ENCODE data around the gene MBLAC1. TPM values are rescaled to one million over a fixed set of nuclear protein-coding genes. Genes with fewer than 3 reads are reported as not detected.
"Not testable (repeated sequence)": the region's sequence is repeated elsewhere in the genome, so short reads cannot be mapped to it uniquely, and the experiment has no call there.

The MBLAC1 gene
- total and polyA plus RNA-seq, 4 donors = 3.1 to 5.8 (median 5.0) TPM

- Histone ChIP-seq H3K36me3 (ENCODE audit: control insufficient read depth, insufficient read depth, low read length) (peaks cover 32% of the 10 kb centered on the region), H3K4me1 (ENCODE audit: control insufficient read depth, insufficient read depth, low read length) (peaks cover 17% of the 10 kb centered on the region), H3K9me3 (ENCODE audit: control insufficient read depth, insufficient read depth, low read length) (no peaks in the 10 kb centered on the region), H3K4me3 (ENCODE audit: low read depth, low read length) (peak overlapping the region; percentile 96), H3K27me3 (ENCODE audit: control insufficient read depth, insufficient read depth, low read length) (no peaks in the 10 kb centered on the region), H3K27ac (ENCODE audit: low read depth, low read length) (peak overlapping the region; percentile 95)
- 9% methylated on average over 14 of the region's 19 CpGs for WGBS (ENCODE audit: insufficient coverage)
- DNase-seq (ENCODE audit: low read depth in 4 of 6, low spot score in 6 of 6) = peak in 4 of 6 donors; percentile 62 to 93 (median 77)
Measured at GRCh38 chr7:100119970-100120732, 6.6 kb upstream of the MBLAC1 start.

GRCh38 chr7:100120733-100121036, 6.1 kb upstream of the MBLAC1 start:
- H3K36me3 ChIP-seq (ENCODE audit: control insufficient read depth, insufficient read depth, low read length) = peaks cover 31% of the 10 kb centered on the region
- H3K27me3 ChIP-seq (ENCODE audit: control insufficient read depth, insufficient read depth, low read length) = no peaks in the 10 kb centered on the region
- 50% methylated on average over 1 of the region's 1 CpG for WGBS (ENCODE audit: insufficient coverage)
- DNase-seq (ENCODE audit: low read depth in 4 of 6, low spot score in 6 of 6) = no peak
- peak overlapping the region; percentile 95 for H3K27ac ChIP-seq (ENCODE audit: low read depth, low read length)
- H3K4me1 ChIP-seq (ENCODE audit: control insufficient read depth, insufficient read depth, low read length) = peaks cover 22% of the 10 kb centered on the region
- H3K4me3 ChIP-seq (ENCODE audit: low read depth, low read length) = peak overlapping the region; percentile 96
- H3K9me3 ChIP-seq (ENCODE audit: control insufficient read depth, insufficient read depth, low read length) = no peaks in the 10 kb centered on the region

- DNase-seq (ENCODE audit: low read depth in 4 of 6, low spot score in 6 of 6) = no peak
- Histone ChIP-seq H3K4me1 (ENCODE audit: control insufficient read depth, insufficient read depth, low read length) (peaks cover 34% of the 10 kb centered on the region), H3K27me3 (ENCODE audit: control insufficient read depth, insufficient read depth, low read length) (no peaks in the 10 kb centered on the region), H3K27ac (ENCODE audit: low read depth, low read length) (no peak overlapping the region), H3K36me3 (ENCODE audit: control insufficient read depth, insufficient read depth, low read length) (peaks cover 26% of the 10 kb centered on the region), H3K4me3 (ENCODE audit: low read depth, low read length) (no peak overlapping the region), H3K9me3 (ENCODE audit: control insufficient read depth, insufficient read depth, low read length) (no peaks in the 10 kb centered on the region)
- WGBS (ENCODE audit: insufficient coverage) = no CpG with 5 or more reads among the region's 13 CpGs
Measured at GRCh38 chr7:100122067-100122466, 4.7 kb upstream of the MBLAC1 start.

- H3K9me3 ChIP-seq (ENCODE audit: control insufficient read depth, insufficient read depth, low read length) = no peaks in the 10 kb centered on the region
- 100% methylated on average over 1 of the region's 1 CpG for WGBS (ENCODE audit: insufficient coverage)
- no peaks in the 10 kb centered on the region for H3K27me3 ChIP-seq (ENCODE audit: control insufficient read depth, insufficient read depth, low read length)
- H3K4me1 ChIP-seq (ENCODE audit: control insufficient read depth, insufficient read depth, low read length) = peaks cover 34% of the 10 kb centered on the region
- no peak overlapping the region for H3K27ac ChIP-seq (ENCODE audit: low read depth, low read length)
- no peak for DNase-seq (ENCODE audit: low read depth in 4 of 6, low spot score in 6 of 6)
- peaks cover 23% of the 10 kb centered on the region for H3K36me3 ChIP-seq (ENCODE audit: control insufficient read depth, insufficient read depth, low read length)
- H3K4me3 ChIP-seq (ENCODE audit: low read depth, low read length) = no peak overlapping the region
Measured at GRCh38 chr7:100122568-100122967, 4.2 kb upstream of the MBLAC1 start.

- H3K27ac ChIP-seq (ENCODE audit: low read depth, low read length) = no peak overlapping the region
- H3K9me3 ChIP-seq (ENCODE audit: control insufficient read depth, insufficient read depth, low read length) = no peaks in the 10 kb centered on the region
- H3K4me1 ChIP-seq (ENCODE audit: control insufficient read depth, insufficient read depth, low read length) = peaks cover 36% of the 10 kb centered on the region
- WGBS (ENCODE audit: insufficient coverage) = 67% methylated on average over 1 of the region's 4 CpGs
- H3K4me3 ChIP-seq (ENCODE audit: low read depth, low read length) = no peak overlapping the region
- DNase-seq (ENCODE audit: low read depth in 4 of 6, low spot score in 6 of 6) = no peak
- peaks cover 23% of the 10 kb centered on the region for H3K36me3 ChIP-seq (ENCODE audit: control insufficient read depth, insufficient read depth, low read length)
- H3K27me3 ChIP-seq (ENCODE audit: control insufficient read depth, insufficient read depth, low read length) = no peaks in the 10 kb centered on the region
Measured at GRCh38 chr7:100124301-100125230, 2.2 kb upstream of the MBLAC1 start.

GRCh38 chr7:100126239-100126930, 382 bp upstream of the MBLAC1 start:
- WGBS (ENCODE audit: insufficient coverage) = 15% methylated on average over 28 of the region's 29 CpGs
- peaks cover 23% of the 10 kb centered on the region for H3K36me3 ChIP-seq (ENCODE audit: control insufficient read depth, insufficient read depth, low read length)
- no peaks in the 10 kb centered on the region for H3K9me3 ChIP-seq (ENCODE audit: control insufficient read depth, insufficient read depth, low read length)
- peaks cover 34% of the 10 kb centered on the region for H3K4me1 ChIP-seq (ENCODE audit: control insufficient read depth, insufficient read depth, low read length)
- peak overlapping the region; percentile 99 for H3K27ac ChIP-seq (ENCODE audit: low read depth, low read length)
- H3K27me3 ChIP-seq (ENCODE audit: control insufficient read depth, insufficient read depth, low read length) = no peaks in the 10 kb centered on the region
- peak overlapping the region; percentile 97 for H3K4me3 ChIP-seq (ENCODE audit: low read depth, low read length)
- DNase-seq (ENCODE audit: low read depth in 4 of 6, low spot score in 6 of 6) = no peak

DNA sequence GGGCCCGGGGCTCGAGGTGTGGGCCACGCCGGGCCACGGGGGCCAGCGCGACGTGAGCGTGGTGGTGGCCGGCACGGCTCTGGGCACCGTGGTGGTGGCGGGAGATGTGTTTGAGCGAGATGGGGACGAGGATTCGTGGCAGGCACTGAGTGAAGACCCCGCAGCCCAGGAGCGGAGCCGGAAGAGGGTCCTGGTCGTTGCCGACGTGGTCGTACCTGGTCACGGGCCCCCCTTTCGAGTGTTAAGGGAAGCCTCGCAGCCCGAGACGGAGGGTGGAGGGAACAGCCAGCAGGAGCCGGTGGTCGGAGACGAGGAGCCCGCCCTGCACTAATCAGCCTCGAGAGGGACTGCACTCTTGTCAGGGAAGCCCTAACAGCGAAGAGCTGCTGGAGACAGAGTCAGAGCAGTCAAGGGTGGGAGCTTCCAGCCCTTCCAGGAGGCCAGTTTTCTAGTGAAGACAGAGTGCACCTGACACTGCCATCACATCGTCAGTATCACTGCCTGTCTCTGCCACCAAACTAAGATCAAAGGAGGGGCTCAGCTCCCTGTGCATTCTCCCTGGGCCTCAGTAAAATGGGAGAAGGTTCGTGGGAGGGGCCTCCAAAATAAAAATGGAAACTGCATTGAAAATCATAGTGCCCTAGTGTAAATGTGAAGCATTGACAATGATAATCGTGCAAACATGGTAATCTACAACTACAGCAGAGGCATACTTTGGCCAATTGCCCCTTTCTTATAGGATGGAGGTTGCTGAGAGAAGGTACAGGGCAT, 1.3 kb downstream of the MBLAC1 start:
- Histone ChIP-seq H3K4me1 (ENCODE audit: control insufficient read depth, insufficient read depth, low read length) (peaks cover 36% of the 10 kb centered on the region), H3K4me3 (ENCODE audit: low read depth, low read length) (peak overlapping the region; percentile 97), H3K27me3 (ENCODE audit: control insufficient read depth, insufficient read depth, low read length) (no peaks in the 10 kb centered on the region), H3K36me3 (ENCODE audit: control insufficient read depth, insufficient read depth, low read length) (peaks cover 14% of the 10 kb centered on the region), H3K9me3 (ENCODE audit: control insufficient read depth, insufficient read depth, low read length) (no peaks in the 10 kb centered on the region), H3K27ac (ENCODE audit: low read depth, low read length) (peak overlapping the region; percentile 2)
- 1% methylated on average over 35 of the region's 37 CpGs for WGBS (ENCODE audit: insufficient coverage)
- DNase-seq (ENCODE audit: low read depth in 4 of 6, low spot score in 6 of 6) = peak in 2 of 6 donors; percentile 57 to 77

DNA sequence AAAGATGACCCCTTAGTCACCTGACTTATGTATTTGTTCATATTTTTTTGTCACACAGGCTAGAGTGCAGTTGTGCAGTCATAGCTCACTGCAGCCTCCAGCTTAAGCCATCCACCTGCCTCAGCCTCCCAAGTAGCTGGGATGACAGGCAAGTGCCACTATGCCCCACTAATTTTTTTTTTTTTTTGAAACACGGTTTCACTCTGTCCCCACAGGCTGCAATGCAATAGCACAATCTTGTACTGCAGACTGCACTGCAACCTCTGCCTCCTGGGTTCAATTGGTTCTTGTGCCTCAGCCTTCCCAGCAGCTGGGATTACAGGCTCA, 1.8 kb downstream of the MBLAC1 start:
- peaks cover 36% of the 10 kb centered on the region for H3K4me1 ChIP-seq (ENCODE audit: control insufficient read depth, insufficient read depth, low read length)
- no peaks in the 10 kb centered on the region for H3K9me3 ChIP-seq (ENCODE audit: control insufficient read depth, insufficient read depth, low read length)
- peak overlapping the region; percentile 2 for H3K27ac ChIP-seq (ENCODE audit: low read depth, low read length)
- WGBS (ENCODE audit: insufficient coverage) = 57% methylated on average over 1 of the region's 1 CpG
- no peak for DNase-seq (ENCODE audit: low read depth in 4 of 6, low spot score in 6 of 6)
- no peaks in the 10 kb centered on the region for H3K27me3 ChIP-seq (ENCODE audit: control insufficient read depth, insufficient read depth, low read length)
- no peak overlapping the region for H3K4me3 ChIP-seq (ENCODE audit: low read depth, low read length)
- H3K36me3 ChIP-seq (ENCODE audit: control insufficient read depth, insufficient read depth, low read length) = peaks cover 9% of the 10 kb centered on the region

DNA sequence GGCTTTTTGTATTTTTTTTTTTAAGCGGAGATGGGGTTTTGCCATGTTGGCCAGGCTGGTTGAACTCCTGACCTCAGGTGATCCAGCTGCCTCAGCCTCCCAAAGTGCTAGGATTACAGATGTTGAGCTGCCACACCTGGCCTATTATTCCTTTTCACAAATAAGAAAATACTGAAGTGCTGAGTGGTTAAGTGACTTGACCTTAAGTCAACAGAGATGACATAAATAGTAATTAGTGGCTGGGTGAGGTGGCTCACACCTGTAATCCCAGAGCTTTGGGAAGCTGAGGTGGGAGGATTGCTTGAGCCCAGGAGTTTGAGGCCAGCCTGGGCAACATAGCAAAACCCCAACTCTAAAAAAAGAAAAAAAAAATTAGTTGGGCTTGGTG, 3.4 kb downstream of the MBLAC1 start:
- H3K27me3 ChIP-seq (ENCODE audit: control insufficient read depth, insufficient read depth, low read length); H3K9me3 ChIP-seq (ENCODE audit: control insufficient read depth, insufficient read depth, low read length); H3K4me3 ChIP-seq (ENCODE audit: low read depth, low read length); H3K27ac ChIP-seq (ENCODE audit: low read depth, low read length); DNase-seq (ENCODE audit: low read depth in 4 of 6, low spot score in 6 of 6); H3K36me3 ChIP-seq (ENCODE audit: control insufficient read depth, insufficient read depth, low read length): not testable (repeated sequence)
- 100% methylated on average over 1 of the region's 1 CpG for WGBS (ENCODE audit: insufficient coverage)
- H3K4me1 ChIP-seq (ENCODE audit: control insufficient read depth, insufficient read depth, low read length) = peaks cover 36% of the 10 kb centered on the region
